Activated CD4-positive, alpha-beta T cell treated with anti-CD3 and anti-CD28 coated beads for 36 hours (primary cell): ENCODE measurements around the gene DENND1B. TPM values are rescaled to one million over a fixed set of nuclear protein-coding genes. Genes with fewer than 3 reads are reported as not detected.
A peak's percentile ranks its signal among the peaks of the same experiment; 100 is the strongest.
"Not testable (repeated sequence)": the region's sequence is repeated elsewhere in the genome, so short reads cannot be mapped to it uniquely, and the experiment has no call there.

Experiments used
- ATAC-seq: fragments of 200-7000 bp; cut with Tn5 transposase; one replicate; pipeline ENCODE4 v1.10.0; 2021; ENCODE audit warnings: mild to moderate bottlenecking, moderate library complexity
- CTCF ChIA-PET: fragments of 350-600 bp; sonication (Branson Sonifier 250); formaldehyde crosslinking; loops from one replicate; lab custom pipeline; 2021; ENCODE audit warnings: antibody characterized with exemption; lab: Charles Lee
- POLR2A ChIA-PET: fragments of 350-600 bp; sonication (Branson Sonifier 250); formaldehyde crosslinking; loops from one replicate; lab custom pipeline; 2021; ENCODE audit warnings: antibody characterized with exemption, inconsistent platforms; lab: Charles Lee
- DNase-seq: peaks from one replicate; pipeline ENCODE4 v3.0.0-alpha.2; 2020
- H3K27ac Mint-ChIP-seq: one replicate; pipeline ENCODE4 v1.8.0; 2021; ENCODE audit warnings: mixed read lengths
- H3K27me3 Mint-ChIP-seq: one replicate; pipeline ENCODE4 v1.8.0; 2021; ENCODE audit warnings: mixed read lengths
- H3K36me3 Mint-ChIP-seq: one replicate; pipeline ENCODE4 v1.8.0; 2021; ENCODE audit warnings: low read depth, mixed read lengths
- H3K4me1 Mint-ChIP-seq: one replicate; pipeline ENCODE4 v1.8.0; 2021; ENCODE audit warnings: mixed read lengths
- H3K4me3 Mint-ChIP-seq: one replicate; pipeline ENCODE4 v1.8.0; 2021; ENCODE audit warnings: mild to moderate bottlenecking, moderate library complexity, mixed read lengths
- H3K9me3 Mint-ChIP-seq: one replicate; pipeline ENCODE4 v1.8.0; 2021; ENCODE audit warnings: low read depth, mixed read lengths
- intact Hi-C, 2 experiments: fragments of 100-400 bp; cut with DNase I in 1 of 2; cut with micrococcal nuclease in 1 of 2; formaldehyde crosslinking; loops; one replicate each; pipeline versions ENCODE4 v1.14.2 to v1.15.1; 2022 to 2024; cut with DNase I, micrococcal nuclease
- total RNA-seq, 2 experiments: library from RNA; stranded (reverse); gene quantifications; one replicate each; pipeline ENCODE4 v1.2.3, GENCODE V29; 2021

The DENND1B gene
- total RNA-seq, 2 experiments from 2014 or later: 9.6 to 12.6 TPM

DNA sequence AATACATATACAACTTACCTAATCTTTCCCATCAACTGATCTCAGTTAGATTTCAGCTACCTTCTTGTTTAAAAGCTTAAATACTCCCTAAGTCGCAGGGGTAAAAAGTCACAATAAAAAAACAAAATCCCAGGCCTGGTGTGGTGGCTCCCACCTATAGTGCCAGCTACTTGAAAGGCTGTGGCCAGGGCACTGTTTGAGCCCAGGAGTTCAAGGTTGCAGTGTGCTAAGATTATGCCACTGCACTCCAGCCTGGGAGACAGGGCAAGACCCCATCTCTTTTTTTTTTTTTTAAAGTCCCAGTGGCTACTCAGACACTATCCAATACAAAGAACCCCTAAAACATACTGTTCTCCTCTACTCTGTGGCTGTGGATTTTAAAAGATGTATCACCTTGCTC, 228.3 kb downstream of the DENND1B start:
- POLR2A ChIA-PET: no interaction called here
- H3K4me1 Mint-ChIP-seq: no peaks in the 10 kb centered on the region
- ATAC-seq (no peak), DNase-seq (no peak)
- H3K4me3 Mint-ChIP-seq: no peak overlapping the region
- CTCF ChIA-PET: interaction anchor here (1.3 kb wide), 1 partner anchor 22 kb away, joined by 5 read pairs; no protein-coding TSS in a partner anchor
- H3K27me3 Mint-ChIP-seq: no peaks in the 10 kb centered on the region
- peaks cover 3% of the 10 kb centered on the region for H3K36me3 Mint-ChIP-seq
- no peak overlapping the region for H3K27ac Mint-ChIP-seq
- no peaks in the 10 kb centered on the region for H3K9me3 Mint-ChIP-seq
- intact Hi-C loops: no loop called here

DNA sequence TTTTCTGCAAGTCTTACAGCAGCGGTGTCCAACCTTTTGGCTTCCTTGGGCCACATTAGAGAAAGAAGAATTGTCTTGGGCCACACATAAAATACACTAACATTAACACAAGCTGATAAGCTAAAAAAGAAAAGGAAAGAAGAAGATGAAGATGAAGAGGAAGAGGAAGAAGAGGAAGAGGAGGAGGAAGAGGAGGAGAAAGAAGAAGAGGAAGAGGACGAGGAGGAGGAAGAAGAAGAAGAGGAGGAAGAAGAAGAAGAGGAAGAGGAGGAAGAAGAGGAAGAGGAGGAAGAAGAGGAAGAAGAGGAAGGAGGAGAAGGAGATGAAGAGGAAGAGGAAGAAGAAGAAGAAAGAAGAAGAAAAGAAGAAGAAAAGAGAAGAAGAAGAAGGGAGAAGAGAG, 230.7 kb downstream of the DENND1B start:
- Mint-ChIP-seq H3K4me1 (no peaks in the 10 kb centered on the region), H3K4me3 (no peak overlapping the region), H3K9me3 (no peaks in the 10 kb centered on the region), H3K27me3 (no peaks in the 10 kb centered on the region), H3K27ac (no peak overlapping the region), H3K36me3 (peaks cover 3% of the 10 kb centered on the region)
- intact Hi-C loops: no loop called here
- ChIA-PET CTCF (interaction anchor here (0.7 kb wide), 1 partner anchor 20 kb away, joined by 3 read pairs; no protein-coding TSS in a partner anchor), POLR2A (no interaction called here)
- no peak for ATAC-seq
- DNase-seq: no peak

DNA sequence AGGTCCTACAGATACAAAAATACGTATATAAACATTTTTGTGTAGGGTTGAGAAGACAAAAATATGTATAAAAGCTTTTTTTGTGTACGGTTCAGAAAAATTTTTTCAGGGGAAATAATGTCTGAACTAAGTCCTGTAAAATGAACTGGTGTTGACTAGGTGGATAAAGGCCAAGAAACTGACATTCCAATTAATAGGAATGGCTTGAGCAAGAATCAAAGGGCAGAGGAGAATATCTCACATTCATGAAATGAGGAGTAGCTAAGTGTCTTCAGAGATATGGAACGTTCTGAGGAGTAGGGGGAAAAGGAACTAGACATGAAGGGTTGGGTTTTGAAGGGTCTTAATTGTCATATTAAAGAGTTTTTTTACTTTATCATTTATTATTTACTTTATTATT, 231.2 kb downstream of the DENND1B start:
- peaks cover 3% of the 10 kb centered on the region for H3K36me3 Mint-ChIP-seq
- intact Hi-C loops: no loop called here
- H3K9me3 Mint-ChIP-seq: no peaks in the 10 kb centered on the region
- no peaks in the 10 kb centered on the region for H3K27me3 Mint-ChIP-seq
- H3K27ac Mint-ChIP-seq: no peak overlapping the region
- no peak overlapping the region for H3K4me3 Mint-ChIP-seq
- H3K4me1 Mint-ChIP-seq: no peaks in the 10 kb centered on the region
- ATAC-seq (no peak), DNase-seq (no peak)
- CTCF ChIA-PET: interaction anchor here (0.7 kb wide), 1 partner anchor 21 kb away, joined by 3 read pairs; no protein-coding TSS in a partner anchor
- POLR2A ChIA-PET: no interaction called here

DNA sequence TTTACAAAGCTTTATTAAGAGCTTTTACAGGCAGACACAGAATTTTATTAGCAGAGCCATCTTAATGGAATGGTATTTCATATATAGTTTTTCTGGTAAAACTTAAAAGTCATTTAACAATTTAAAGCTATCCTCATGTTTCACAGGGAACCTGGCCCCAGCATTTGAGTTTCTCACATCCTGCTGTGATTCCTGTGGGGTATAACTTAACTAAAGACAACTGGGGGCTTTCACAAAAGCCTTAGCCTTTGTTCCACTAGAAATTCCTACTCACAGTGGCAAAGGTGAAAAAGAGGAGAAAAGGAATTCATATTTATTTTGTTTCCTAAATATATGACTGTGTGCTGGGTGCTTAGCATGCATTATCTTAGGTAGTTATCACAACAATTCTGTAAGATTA, 233.9 kb downstream of the DENND1B start:
- H3K27ac Mint-ChIP-seq: no peak overlapping the region
- ATAC-seq: no peak
- POLR2A ChIA-PET: interaction anchor here (0.6 kb wide), 1 partner anchor 13 kb away, joined by 4 read pairs; no protein-coding TSS in a partner anchor
- H3K9me3 Mint-ChIP-seq: no peaks in the 10 kb centered on the region
- H3K36me3 Mint-ChIP-seq: peaks cover 7% of the 10 kb centered on the region
- no peak for DNase-seq
- no peak overlapping the region for H3K4me3 Mint-ChIP-seq
- CTCF ChIA-PET: interaction anchor here (1.0 to 1.1 kb wide), 2 partner anchors 22 to 327 kb away, joined by 3 read pairs; no protein-coding TSS in a partner anchor
- H3K4me1 Mint-ChIP-seq: no peaks in the 10 kb centered on the region
- intact Hi-C loops: no loop called here
- H3K27me3 Mint-ChIP-seq: no peaks in the 10 kb centered on the region

DNA sequence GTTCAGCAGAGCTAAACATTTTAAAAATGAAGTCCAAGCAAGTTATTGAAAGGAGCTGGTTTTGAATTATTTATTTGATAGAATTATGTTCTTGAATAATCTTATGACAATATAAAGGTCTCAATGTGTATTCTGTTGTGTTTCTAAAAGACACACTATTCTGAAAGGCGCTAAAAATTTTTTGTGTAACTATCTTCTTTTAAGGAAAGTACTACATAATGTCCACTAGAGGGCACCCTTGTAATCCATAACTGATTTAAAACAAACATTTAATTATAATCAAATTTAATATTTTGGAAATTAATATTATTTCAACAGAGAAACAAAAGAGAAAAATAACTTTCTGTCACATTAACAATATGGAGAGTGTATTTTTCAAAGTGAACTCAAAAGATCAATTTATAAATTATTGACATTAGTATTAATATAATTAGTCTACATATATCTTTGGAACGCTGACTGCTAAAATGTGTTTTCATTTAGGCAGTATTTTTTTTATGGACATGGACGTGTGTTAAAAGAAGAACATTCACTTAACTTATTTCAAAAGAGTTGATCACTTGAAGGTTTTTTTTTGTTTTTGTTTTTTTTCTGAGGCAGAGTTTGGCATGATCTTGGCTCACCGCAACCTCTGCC, 248.4 kb downstream of the DENND1B start:
- POLR2A ChIA-PET: no interaction called here
- no peak for ATAC-seq

DNA sequence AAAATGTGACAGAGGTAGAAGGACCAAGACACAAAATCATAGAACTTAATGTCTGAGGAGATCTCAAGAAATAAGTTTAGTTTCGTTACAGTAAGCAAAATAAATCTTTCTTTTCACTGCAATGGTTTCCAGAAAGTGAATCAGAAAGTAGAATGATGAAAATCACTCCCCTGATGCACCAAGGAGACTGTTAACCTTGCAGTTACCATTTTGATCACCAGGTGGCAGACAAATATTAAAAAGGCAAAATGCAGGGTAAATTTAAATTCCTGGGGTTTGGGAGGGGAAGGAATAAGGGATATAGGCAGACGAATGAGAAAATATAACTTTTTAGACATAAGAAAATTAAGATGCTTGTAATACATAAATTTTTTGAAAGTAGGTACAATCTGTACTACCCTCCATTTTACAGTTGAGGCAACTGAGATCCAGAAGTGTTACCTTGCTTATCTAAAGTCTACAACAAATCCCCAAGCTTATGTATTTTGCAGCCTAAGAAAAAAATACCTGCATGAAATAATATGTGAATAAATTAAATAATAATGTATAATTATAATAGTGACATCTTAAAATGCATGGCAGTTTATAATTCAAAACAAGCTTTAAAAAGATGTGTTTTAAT, 254.1 kb downstream of the DENND1B start:
- CTCF ChIA-PET: interaction anchor here (0.8 to 2.4 kb wide), 15 partner anchors 9 to 407 kb away, joined by 3 to 15 read pairs (median 4); partner anchors contain the start of gene LHX9
- intact Hi-C loops: loop anchor here (1.0 to 10.0 kb wide), 7 partner anchors 120 to 946 kb away; partner anchors contain the start of gene NEK7 (in 1 of the 2)
- Mint-ChIP-seq H3K4me3 (no peak overlapping the region), H3K4me1 (peaks cover 6% of the 10 kb centered on the region), H3K9me3 (no peaks in the 10 kb centered on the region), H3K36me3 (no peaks in the 10 kb centered on the region), H3K27ac (no peak overlapping the region), H3K27me3 (no peaks in the 10 kb centered on the region)
- POLR2A ChIA-PET: no interaction called here
- DNase-seq: peak; percentile 13
- ATAC-seq: peak; percentile 65

More for the DNA sequence above, 248.4 kb downstream of the DENND1B start:
- H3K4me3 Mint-ChIP-seq: no peak overlapping the region
- H3K27me3 Mint-ChIP-seq: no peaks in the 10 kb centered on the region
- H3K27ac Mint-ChIP-seq: no peak overlapping the region
- intact Hi-C loops: loop anchor here (1.0 to 10.0 kb wide), 3 partner anchors 342 to 938 kb away; no protein-coding TSS in a partner anchor
- no peaks in the 10 kb centered on the region for H3K9me3 Mint-ChIP-seq
- DNase-seq: no peak
- no peaks in the 10 kb centered on the region for H3K36me3 Mint-ChIP-seq
- H3K4me1 Mint-ChIP-seq: no peaks in the 10 kb centered on the region
- CTCF ChIA-PET: interaction anchor here (0.6 to 3.0 kb wide), 15 partner anchors 9 to 1176 kb away, joined by 3 to 20 read pairs (median 3); partner anchors contain the start of gene LHX9

DNA sequence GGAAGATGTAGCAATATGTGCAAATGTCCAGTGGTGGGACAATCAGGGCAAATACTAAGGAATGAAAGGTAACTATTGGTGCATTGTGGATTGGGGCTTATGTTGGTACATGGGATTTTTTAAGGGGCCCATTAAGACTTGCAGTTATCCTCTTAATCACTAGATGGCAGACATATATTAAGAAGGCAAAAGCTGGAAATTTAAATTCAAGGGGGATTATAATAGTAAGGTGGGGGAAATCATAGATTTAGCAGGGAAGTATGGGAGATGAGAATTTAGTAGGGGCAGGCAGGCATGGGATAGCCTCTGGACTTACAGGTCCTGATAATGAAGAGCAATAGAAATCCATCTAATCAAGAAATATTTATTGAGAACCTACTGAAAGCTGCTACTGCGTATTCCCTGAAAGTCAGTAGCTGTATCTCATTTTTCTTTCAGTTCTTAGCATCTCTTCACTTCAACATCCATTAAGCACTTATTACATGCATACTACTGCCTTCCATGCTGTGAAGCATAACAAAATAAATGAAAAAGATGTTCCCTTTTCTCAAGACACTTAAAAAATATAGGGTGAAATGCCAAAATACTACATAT, 255.4 kb downstream of the DENND1B start:
- ChIA-PET POLR2A (no interaction called here), CTCF (interaction anchor here (0.7 to 2.5 kb wide), 13 partner anchors 16 to 424 kb away, joined by 3 to 20 read pairs (median 4); no protein-coding TSS in a partner anchor)
- Mint-ChIP-seq H3K4me3 (no peak overlapping the region), H3K4me1 (peaks cover 6% of the 10 kb centered on the region), H3K36me3 (no peaks in the 10 kb centered on the region), H3K9me3 (no peaks in the 10 kb centered on the region), H3K27ac (no peak overlapping the region), H3K27me3 (no peaks in the 10 kb centered on the region)
- intact Hi-C loops: loop anchor here (2.0 to 10.0 kb wide), 7 partner anchors 119 to 947 kb away; partner anchors contain the start of gene NEK7 (in 1 of the 2)
- DNase-seq (no peak), ATAC-seq (no peak)

DNA sequence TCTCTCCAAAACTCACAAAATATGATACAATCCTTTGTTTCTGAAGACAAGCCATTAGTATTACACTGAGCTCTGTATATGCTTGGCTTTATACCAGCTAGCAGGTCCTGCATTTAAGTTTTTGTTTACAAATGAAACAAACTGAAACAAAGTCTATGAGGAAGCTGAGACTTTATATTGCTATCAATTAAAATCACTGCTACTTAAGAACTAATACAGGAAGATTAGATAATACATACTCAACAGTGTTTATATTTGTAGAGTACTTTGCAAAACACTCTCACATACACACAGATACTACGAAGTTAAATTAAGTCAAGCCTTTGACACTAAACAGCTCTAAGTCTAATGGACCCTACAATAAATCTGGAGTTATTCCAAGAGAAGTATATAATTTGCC, 259.9 kb downstream of the DENND1B start:
- POLR2A ChIA-PET: no interaction called here
- Mint-ChIP-seq H3K4me3 (no peak overlapping the region), H3K27ac (no peak overlapping the region), H3K9me3 (no peaks in the 10 kb centered on the region), H3K36me3 (no peaks in the 10 kb centered on the region), H3K27me3 (no peaks in the 10 kb centered on the region), H3K4me1 (no peaks in the 10 kb centered on the region)
- intact Hi-C loops: loop anchor here in 1 of 2 experiments (5.0 kb wide), 1 partner anchor 333 kb away; no protein-coding TSS in a partner anchor
- DNase-seq: no peak
- ATAC-seq: no peak
- CTCF ChIA-PET: interaction anchor here (1.0 to 1.1 kb wide), 2 partner anchors 10 to 388 kb away, joined by 3 read pairs; no protein-coding TSS in a partner anchor

DNA sequence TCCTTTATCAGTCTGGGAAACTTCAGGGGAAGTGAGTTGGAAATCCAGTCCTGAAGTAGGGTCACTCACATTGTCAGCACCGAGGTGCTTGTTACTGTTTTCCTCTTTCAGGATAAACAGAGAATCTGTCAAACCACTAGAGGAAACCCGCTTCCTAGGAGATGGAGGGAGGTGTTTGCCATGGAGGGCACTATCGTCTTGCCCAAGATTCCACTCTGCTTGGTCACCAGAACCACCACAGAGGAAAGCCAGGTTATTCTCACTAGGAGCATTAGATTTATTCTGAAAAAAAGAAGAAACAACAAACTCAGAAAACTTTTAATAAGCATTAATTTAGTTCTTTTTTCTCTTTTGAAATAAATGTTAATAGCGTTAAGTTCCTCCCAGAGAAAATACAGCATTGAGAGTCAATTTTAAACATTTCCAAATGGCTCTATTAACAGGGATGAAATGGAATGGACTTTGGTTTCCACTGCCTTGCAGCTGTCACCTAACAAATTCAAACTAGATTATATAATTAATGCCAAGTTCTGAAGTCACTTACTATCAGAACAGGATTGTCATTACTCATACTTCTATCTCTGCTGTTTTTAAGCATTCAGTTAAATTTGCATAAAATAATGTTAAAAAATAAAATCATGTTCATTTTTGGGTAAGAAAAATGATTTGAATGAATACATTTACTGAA, 264.4 kb downstream of the DENND1B start:
- ChIA-PET POLR2A (no interaction called here), CTCF (interaction anchor here (1.6 kb wide), 1 partner anchor 16 kb away, joined by 3 read pairs; no protein-coding TSS in a partner anchor)
- Mint-ChIP-seq H3K27ac (no peak overlapping the region), H3K4me3 (no peak overlapping the region), H3K36me3 (no peaks in the 10 kb centered on the region), H3K9me3 (no peaks in the 10 kb centered on the region), H3K4me1 (no peaks in the 10 kb centered on the region), H3K27me3 (no peaks in the 10 kb centered on the region)
- intact Hi-C loops: no loop called here
- DNase-seq: no peak
- no peak for ATAC-seq

DNA sequence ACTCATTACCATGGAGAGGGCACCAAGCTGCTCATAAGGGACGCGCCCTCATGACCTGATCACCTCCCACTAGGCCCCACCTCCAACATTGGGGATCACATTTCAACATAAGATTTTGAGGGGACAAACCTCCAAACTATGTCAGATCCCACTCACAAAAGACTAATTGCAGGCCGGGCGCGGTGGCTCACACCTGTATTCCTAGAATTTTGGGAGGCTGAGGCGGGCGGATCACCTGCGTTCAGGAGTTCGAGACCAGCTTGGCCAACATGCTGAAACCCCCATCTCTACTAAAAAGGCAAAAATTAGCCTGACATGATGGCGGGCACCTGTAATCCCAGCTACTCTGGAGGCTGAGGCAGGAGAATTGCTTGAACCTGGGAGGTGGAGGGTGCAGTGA, 278.6 kb downstream of the DENND1B start:
- intact Hi-C loops: no loop called here
- no peaks in the 10 kb centered on the region for H3K4me1 Mint-ChIP-seq
- no peak for DNase-seq
- no peaks in the 10 kb centered on the region for H3K27me3 Mint-ChIP-seq
- CTCF ChIA-PET: interaction anchor here (1.4 kb wide), 1 partner anchor 25 kb away, joined by 3 read pairs; no protein-coding TSS in a partner anchor
- H3K27ac Mint-ChIP-seq: no peak overlapping the region
- no peaks in the 10 kb centered on the region for H3K36me3 Mint-ChIP-seq
- no peak overlapping the region for H3K4me3 Mint-ChIP-seq
- POLR2A ChIA-PET: no interaction called here
- H3K9me3 Mint-ChIP-seq: no peaks in the 10 kb centered on the region
- ATAC-seq: no peak

DNA sequence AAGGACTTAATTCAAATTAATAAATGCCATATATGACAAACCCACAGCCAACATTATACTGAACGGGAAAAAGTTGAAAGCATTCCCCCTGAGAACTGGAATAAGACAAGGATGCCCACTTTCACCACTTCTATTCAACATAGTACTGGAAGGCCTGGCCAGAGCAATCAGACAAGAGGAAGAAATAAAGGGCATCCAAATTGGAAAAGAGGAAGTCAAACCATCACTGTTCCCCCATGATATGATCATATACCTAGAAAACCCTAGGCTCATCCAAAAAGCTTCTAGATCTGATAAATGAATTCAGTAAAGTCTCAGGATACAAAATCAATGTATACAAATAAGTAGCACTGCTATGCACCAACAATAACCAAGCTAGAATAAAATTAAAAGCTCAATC, 283.8 kb downstream of the DENND1B start:
- POLR2A ChIA-PET, H3K27me3 Mint-ChIP-seq, H3K9me3 Mint-ChIP-seq, intact Hi-C loops, H3K27ac Mint-ChIP-seq, H3K36me3 Mint-ChIP-seq, ATAC-seq, H3K4me1 Mint-ChIP-seq, DNase-seq, CTCF ChIA-PET, H3K4me3 Mint-ChIP-seq: not testable (repeated sequence)
